ENCODE results near the gene ELAVL4. TPM values are rescaled to one million over a fixed set of nuclear protein-coding genes. Genes with fewer than 3 reads are reported as not detected.

ELAVL4 gene
- total RNA-seq, 1 experiment from 2014 or later: not detected

DNA sequence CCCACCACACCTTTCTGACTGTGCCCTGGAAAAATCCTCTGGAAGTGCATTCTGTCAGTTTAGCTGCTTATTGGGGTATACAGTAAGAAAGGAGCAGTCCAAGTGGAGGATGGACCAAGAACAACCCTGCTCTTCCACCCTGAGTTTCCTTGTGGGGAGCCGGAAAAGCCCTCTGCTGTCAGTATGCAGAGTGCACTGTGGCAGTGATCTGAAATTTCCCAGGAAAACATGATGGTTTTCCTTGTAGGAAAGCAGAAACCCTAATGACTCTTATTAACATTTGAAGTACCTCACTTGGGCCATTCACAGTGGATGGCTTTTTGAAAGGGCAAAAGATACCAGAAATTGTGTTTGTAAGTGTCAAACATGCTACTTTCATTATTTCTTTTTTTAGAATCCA lies 20.5 kb downstream of the ELAVL4 start:
- Mint-ChIP-seq H3K9me3 (ENCODE audit: low read depth, unreplicated experiment) (no peaks in the 10 kb centered on the region), H3K4me3 (ENCODE audit: low read depth, unreplicated experiment) (no peak overlapping the region), H3K27me3 (ENCODE audit: unreplicated experiment) (peaks cover 53% of the 10 kb centered on the region), H3K4me1 (ENCODE audit: low read depth, unreplicated experiment) (no peaks in the 10 kb centered on the region), H3K36me3 (ENCODE audit: insufficient read depth, unreplicated experiment) (no peaks in the 10 kb centered on the region), H3K27ac (ENCODE audit: unreplicated experiment) (no peak overlapping the region)
- CTCF ChIA-PET: no interaction called here
- BruUV-seq (replicated peaks): no TSS peak
- intact Hi-C loops (cut with micrococcal nuclease; ENCODE audit: unreplicated experiment): no loop called here
- TF ChIP-seq, protein P1, sequence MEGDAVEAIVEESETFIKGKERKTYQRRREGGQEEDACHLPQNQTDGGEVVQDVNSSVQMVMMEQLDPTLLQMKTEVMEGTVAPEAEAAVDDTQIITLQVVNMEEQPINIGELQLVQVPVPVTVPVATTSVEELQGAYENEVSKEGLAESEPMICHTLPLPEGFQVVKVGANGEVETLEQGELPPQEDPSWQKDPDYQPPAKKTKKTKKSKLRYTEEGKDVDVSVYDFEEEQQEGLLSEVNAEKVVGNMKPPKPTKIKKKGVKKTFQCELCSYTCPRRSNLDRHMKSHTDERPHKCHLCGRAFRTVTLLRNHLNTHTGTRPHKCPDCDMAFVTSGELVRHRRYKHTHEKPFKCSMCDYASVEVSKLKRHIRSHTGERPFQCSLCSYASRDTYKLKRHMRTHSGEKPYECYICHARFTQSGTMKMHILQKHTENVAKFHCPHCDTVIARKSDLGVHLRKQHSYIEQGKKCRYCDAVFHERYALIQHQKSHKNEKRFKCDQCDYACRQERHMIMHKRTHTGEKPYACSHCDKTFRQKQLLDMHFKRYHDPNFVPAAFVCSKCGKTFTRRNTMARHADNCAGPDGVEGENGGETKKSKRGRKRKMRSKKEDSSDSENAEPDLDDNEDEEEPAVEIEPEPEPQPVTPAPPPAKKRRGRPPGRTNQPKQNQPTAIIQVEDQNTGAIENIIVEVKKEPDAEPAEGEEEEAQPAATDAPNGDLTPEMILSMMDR (IDR thresholded peaks at IDR 0.05; ENCODE audit: unreplicated experiment): no peak
- DNase-seq: no peak

- no peak for DNase-seq
- Mint-ChIP-seq H3K9me3 (ENCODE audit: low read depth, unreplicated experiment) (no peaks in the 10 kb centered on the region), H3K4me3 (ENCODE audit: low read depth, unreplicated experiment) (no peak overlapping the region), H3K27me3 (ENCODE audit: unreplicated experiment) (peaks cover 70% of the 10 kb centered on the region), H3K27ac (ENCODE audit: unreplicated experiment) (no peak overlapping the region), H3K4me1 (ENCODE audit: low read depth, unreplicated experiment) (no peaks in the 10 kb centered on the region), H3K36me3 (ENCODE audit: insufficient read depth, unreplicated experiment) (no peaks in the 10 kb centered on the region)
- BruUV-seq (replicated peaks): no TSS peak
- CTCF ChIA-PET: no interaction called here
- TF ChIP-seq, protein P1 (IDR thresholded peaks at IDR 0.05; ENCODE audit: unreplicated experiment): no peak
- intact Hi-C loops (cut with micrococcal nuclease; ENCODE audit: unreplicated experiment): no loop called here
Observed at GRCh38 chr1:50132347-50132894, 23.7 kb downstream of the ELAVL4 start.

DNA sequence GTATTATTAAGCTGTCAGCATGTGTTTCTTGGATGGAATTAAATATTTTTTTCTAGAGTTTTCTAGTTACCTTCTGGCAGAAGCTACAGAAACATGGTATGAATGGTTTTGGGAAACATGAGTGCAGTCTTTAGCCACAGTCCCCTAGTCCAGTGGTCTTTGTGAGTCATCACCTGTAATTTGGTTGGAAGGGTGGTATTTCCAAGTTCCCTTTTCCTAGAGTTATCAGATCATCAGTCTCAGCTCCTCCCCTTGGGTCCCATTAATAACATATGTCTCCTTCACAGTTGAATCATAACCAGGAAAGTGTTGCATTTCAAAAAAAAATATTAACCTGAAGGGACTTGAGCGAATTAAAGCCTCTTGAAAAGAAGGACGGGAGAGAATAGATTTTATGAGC lies 27.0 kb downstream of the ELAVL4 start:
- DNase-seq: no peak
- TF ChIP-seq, protein P1 (IDR thresholded peaks at IDR 0.05; ENCODE audit: unreplicated experiment): no peak
- intact Hi-C loops (cut with micrococcal nuclease; ENCODE audit: unreplicated experiment): no loop called here
- Mint-ChIP-seq H3K27me3 (ENCODE audit: unreplicated experiment) (peaks cover 84% of the 10 kb centered on the region), H3K27ac (ENCODE audit: unreplicated experiment) (no peak overlapping the region), H3K4me3 (ENCODE audit: low read depth, unreplicated experiment) (no peak overlapping the region), H3K9me3 (ENCODE audit: low read depth, unreplicated experiment) (no peaks in the 10 kb centered on the region), H3K4me1 (ENCODE audit: low read depth, unreplicated experiment) (no peaks in the 10 kb centered on the region), H3K36me3 (ENCODE audit: insufficient read depth, unreplicated experiment) (no peaks in the 10 kb centered on the region)
- no TSS peak for BruUV-seq (replicated peaks)
- CTCF ChIA-PET: no interaction called here

DNA sequence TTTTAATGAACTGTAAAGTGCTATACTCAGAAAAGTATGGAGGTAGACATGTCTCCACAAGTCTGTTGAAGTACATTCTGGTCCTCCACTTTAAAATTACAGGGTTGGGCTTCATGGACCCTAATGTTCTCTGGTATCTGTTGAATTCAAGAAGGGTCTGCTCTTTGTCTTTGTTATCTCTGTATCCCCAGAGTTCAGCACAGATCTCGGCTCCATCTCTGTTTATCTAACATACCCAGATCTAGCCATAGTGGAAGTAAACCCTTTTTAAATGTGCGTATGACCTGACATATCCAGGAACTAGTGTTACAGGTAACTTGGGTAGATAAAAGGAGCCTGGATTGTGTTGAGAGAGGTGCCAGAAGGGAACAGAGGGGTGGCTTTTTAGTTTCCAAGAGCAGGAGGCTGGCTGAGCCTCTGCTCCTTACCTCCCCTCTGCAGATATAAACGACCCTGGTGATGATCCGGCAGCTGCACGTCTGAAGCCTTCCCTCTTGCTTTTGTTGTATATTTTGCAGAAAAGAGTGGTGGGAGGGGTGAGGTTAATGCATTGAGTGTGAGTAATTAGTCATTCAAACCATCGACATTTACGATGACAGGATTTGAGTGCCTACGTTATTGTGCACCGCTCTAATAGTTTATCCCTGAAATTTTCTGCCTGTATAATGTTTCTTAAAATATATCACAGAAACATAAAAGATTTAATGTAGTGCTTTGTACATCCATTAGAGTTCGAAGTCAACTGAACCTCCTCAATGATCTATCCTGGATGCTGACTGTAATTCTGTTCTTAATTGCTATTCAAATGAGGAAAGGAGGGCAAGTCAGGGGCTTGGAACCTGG lies 30.8 kb downstream of the ELAVL4 start:
- Mint-ChIP-seq H3K4me1 (ENCODE audit: low read depth, unreplicated experiment) (no peaks in the 10 kb centered on the region), H3K4me3 (ENCODE audit: low read depth, unreplicated experiment) (no peak overlapping the region), H3K9me3 (ENCODE audit: low read depth, unreplicated experiment) (no peaks in the 10 kb centered on the region), H3K27me3 (ENCODE audit: unreplicated experiment) (peaks cover 90% of the 10 kb centered on the region), H3K27ac (ENCODE audit: unreplicated experiment) (no peak overlapping the region), H3K36me3 (ENCODE audit: insufficient read depth, unreplicated experiment) (no peaks in the 10 kb centered on the region)
- BruUV-seq (replicated peaks): no TSS peak
- DNase-seq: no peak
- TF ChIP-seq, protein P1 (IDR thresholded peaks at IDR 0.05; ENCODE audit: unreplicated experiment): no peak
- CTCF ChIA-PET: no interaction called here
- intact Hi-C loops (cut with micrococcal nuclease; ENCODE audit: unreplicated experiment): no loop called here

Data from Calu3 (cell line).